ENCODE data around the gene MROH7.

The MROH7 gene

DNA sequence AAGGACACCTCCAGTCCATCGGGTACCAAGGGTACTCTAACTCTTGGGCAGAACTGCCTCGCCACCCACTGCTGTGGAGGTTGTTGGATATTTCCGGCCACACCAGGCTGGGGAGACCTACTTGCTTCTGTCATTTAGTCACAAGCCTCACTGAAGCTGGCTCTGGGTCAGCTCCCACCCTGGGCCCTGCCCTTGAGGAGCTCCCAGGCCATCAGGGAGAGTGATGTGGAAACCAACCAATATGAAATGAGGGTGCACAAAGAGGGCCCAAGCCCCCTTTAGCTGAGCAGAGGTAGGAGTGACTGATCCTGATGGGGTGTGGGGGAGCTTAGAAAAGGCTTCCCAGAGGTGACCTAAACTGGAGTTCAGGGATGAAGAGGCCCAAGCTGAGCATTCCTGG, 103.1 kb downstream of the MROH7 start:
- TF ChIP-seq TAF1 (IDR thresholded peaks at IDR 0.05; ENCODE audit: borderline replicate concordance, insufficient read depth, low read length) (no peak), SIN3A (IDR thresholded peaks at IDR 0.05; ENCODE audit: borderline replicate concordance, insufficient read depth, low read length) (no peak), POLR2AphosphoS5 (IDR thresholded peaks at IDR 0.05; ENCODE audit: low read depth, low read length) (no peak), FOXP2 (optimal IDR thresholded peaks at IDR 0.05; ENCODE audit: borderline replicate concordance, extremely low read depth, extremely low read length, insufficient read depth) (no peak)
- TF ChIP-seq, protein P1, sequence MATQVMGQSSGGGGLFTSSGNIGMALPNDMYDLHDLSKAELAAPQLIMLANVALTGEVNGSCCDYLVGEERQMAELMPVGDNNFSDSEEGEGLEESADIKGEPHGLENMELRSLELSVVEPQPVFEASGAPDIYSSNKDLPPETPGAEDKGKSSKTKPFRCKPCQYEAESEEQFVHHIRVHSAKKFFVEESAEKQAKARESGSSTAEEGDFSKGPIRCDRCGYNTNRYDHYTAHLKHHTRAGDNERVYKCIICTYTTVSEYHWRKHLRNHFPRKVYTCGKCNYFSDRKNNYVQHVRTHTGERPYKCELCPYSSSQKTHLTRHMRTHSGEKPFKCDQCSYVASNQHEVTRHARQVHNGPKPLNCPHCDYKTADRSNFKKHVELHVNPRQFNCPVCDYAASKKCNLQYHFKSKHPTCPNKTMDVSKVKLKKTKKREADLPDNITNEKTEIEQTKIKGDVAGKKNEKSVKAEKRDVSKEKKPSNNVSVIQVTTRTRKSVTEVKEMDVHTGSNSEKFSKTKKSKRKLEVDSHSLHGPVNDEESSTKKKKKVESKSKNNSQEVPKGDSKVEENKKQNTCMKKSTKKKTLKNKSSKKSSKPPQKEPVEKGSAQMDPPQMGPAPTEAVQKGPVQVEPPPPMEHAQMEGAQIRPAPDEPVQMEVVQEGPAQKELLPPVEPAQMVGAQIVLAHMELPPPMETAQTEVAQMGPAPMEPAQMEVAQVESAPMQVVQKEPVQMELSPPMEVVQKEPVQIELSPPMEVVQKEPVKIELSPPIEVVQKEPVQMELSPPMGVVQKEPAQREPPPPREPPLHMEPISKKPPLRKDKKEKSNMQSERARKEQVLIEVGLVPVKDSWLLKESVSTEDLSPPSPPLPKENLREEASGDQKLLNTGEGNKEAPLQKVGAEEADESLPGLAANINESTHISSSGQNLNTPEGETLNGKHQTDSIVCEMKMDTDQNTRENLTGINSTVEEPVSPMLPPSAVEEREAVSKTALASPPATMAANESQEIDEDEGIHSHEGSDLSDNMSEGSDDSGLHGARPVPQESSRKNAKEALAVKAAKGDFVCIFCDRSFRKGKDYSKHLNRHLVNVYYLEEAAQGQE (IDR thresholded peaks at IDR 0.05; ENCODE audit: insufficient read depth in 1 of 2, low read depth in 2 of 2, low read length in 2 of 2) = no peak

DNA sequence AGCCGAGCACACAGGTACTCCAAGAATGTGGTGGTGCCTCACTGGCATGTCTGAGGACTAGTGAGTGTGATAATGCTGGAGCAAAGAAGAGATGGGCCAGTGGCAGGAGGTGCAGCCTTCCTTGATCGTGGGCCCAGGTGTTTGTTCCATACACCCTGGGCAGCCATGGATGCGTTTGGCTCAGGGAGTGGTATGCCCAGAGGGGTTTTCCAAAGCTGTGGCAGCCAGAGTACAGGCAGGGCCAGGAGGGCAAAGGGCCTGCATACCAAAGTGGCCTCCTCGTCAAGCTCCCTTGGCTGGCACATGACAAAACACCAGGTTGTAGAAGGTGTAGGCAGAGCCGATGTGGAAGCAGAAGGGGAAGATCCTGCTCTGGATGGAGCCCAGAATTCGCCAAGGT, 103.7 kb downstream of the MROH7 start:
- TF ChIP-seq SIN3A (IDR thresholded peaks at IDR 0.05; ENCODE audit: borderline replicate concordance, insufficient read depth, low read length) = no peak
- TF ChIP-seq TAF1 (IDR thresholded peaks at IDR 0.05; ENCODE audit: borderline replicate concordance, insufficient read depth, low read length) = no peak
- no peak for TF ChIP-seq POLR2AphosphoS5 (IDR thresholded peaks at IDR 0.05; ENCODE audit: low read depth, low read length)
- TF ChIP-seq FOXP2 (optimal IDR thresholded peaks at IDR 0.05; ENCODE audit: borderline replicate concordance, extremely low read depth, extremely low read length, insufficient read depth) = no peak
- TF ChIP-seq, protein P1 (IDR thresholded peaks at IDR 0.05; ENCODE audit: insufficient read depth in 1 of 2, low read depth in 2 of 2, low read length in 2 of 2) = no peak

DNA sequence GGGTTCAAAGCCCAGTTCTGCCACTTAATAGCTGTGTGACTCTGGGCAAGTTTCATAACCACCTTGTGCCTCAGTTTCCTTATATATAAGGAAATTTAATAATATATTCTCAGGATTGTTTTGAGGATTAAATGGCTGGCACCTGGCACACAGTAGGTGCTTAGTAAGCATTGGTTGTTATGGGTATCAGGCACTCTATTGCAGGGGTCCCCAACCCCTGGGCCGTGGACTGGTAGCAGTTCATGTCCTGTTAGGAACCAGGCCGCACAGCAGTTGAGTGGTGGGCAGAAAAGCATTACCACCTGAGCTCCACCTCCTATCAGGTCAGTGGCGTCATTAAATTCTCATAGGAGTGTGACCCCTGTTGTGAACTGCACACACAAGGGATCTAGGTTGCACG, 104.3 kb downstream of the MROH7 start:
- no peak for TF ChIP-seq TAF1 (IDR thresholded peaks at IDR 0.05; ENCODE audit: borderline replicate concordance, insufficient read depth, low read length)
- TF ChIP-seq, protein P1 (IDR thresholded peaks at IDR 0.05; ENCODE audit: insufficient read depth in 1 of 2, low read depth in 2 of 2, low read length in 2 of 2) = no peak
- no peak for TF ChIP-seq FOXP2 (optimal IDR thresholded peaks at IDR 0.05; ENCODE audit: borderline replicate concordance, extremely low read depth, extremely low read length, insufficient read depth)
- TF ChIP-seq SIN3A (IDR thresholded peaks at IDR 0.05; ENCODE audit: borderline replicate concordance, insufficient read depth, low read length) = no peak
- TF ChIP-seq POLR2AphosphoS5 (IDR thresholded peaks at IDR 0.05; ENCODE audit: low read depth, low read length) = no peak

DNA sequence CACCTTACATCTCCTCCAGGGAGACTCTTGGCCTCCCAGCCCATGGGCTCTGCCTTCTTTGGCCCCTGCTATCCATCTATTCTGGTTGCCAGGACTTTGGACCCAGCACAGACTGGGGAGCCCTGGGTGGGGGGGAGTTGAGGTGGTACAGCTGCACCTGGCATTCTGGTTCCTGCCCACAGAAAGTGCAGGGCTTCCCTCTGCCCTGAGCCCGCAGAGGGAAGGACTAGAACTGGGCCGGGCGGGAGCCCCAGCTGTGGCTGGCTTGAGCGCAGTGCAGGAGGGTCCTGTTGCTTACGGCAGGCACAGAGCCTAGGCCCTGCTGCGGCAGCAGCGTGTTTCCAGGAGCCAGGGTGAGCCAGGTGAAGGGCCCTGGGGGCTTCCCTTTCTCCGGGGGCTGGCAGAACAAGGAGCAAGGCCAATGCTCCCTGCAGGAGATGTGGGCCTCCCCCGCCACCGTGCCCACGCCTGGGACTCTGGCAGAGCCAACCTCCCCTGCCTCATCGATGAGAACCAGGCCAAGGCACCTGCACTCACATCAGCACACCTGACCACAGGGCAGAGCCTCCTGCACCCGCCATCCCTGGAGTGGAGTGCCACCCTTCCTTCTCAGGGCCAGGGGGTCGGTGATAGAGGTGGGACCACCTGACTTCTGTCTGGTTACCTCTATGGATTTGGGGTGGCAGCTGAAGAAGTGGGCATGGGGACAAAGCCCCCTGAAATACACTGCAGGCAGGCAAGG, 106.7 kb downstream of the MROH7 start:
- no peak for TF ChIP-seq TAF1 (IDR thresholded peaks at IDR 0.05; ENCODE audit: borderline replicate concordance, insufficient read depth, low read length)
- TF ChIP-seq SIN3A (IDR thresholded peaks at IDR 0.05; ENCODE audit: borderline replicate concordance, insufficient read depth, low read length) = no peak
- TF ChIP-seq, protein P1 (IDR thresholded peaks at IDR 0.05; ENCODE audit: insufficient read depth in 1 of 2, low read depth in 2 of 2, low read length in 2 of 2) = no peak
- TF ChIP-seq POLR2AphosphoS5 (IDR thresholded peaks at IDR 0.05; ENCODE audit: low read depth, low read length) = no peak
- no peak for TF ChIP-seq FOXP2 (optimal IDR thresholded peaks at IDR 0.05; ENCODE audit: borderline replicate concordance, extremely low read depth, extremely low read length, insufficient read depth)

Data from PFSK-1 (cell line).